Posterior cingulate gyrus (tissue), 11 donors: Measurements from ENCODE around the gene CRYGN.

Source experiments
- DNase-seq, 10 donors: peaks; one replicate each; pipeline versions ENCODE4 v3.0.0 to v3.0.0-alpha.2; 2020 to 2021; ENCODE audit warnings: mixed read lengths in 3 of 10
- intact Hi-C: fragments of 100-400 bp; cut with DNase I; formaldehyde crosslinking; loops from one replicate; pipeline ENCODE4 v1.15.1; 2023

CRYGN gene

DNA sequence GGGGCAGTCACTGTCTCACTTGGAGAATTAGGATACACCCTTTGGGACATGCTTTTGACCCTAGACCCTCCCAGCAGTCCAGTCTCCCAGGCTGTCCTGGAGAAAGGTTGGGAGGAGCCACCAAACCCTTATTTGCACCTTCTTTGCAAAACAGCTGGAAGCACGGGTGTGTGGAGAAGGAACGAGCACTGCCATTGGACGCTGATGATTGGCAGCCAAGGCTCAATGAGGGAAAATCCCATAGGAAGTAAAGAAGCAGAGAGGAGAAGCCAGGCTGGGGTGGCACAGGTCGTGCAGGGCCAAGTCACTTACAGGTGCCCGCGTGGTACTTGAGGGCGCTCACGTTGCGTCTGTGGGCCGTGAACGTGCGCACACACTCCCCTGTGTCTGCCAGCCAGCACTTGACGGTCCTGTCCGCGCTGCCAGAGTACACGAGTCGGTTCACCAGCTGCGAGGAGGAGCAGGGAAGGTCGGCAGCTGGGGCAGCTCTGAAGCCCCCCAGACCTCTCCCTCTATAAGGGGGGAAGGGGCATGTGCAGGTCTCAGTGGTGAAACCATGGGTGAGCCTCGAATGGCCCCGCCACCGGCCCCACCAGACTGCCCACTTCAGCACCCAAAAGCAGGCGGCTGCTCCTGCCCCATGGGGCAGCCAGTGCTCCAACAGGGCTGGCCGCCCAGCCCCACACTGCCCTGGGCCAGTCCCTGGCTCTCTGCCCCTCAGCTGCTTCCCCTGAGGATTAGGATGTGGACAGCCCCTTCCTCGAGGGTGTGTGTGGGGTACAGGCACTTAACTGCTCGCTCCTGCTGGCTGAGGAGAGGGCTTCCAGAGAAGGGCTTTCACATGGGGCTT, 54.9 kb downstream of the CRYGN start:
- DNase-seq = peak in 3 of 10 donors; percentile 50 to 71 (median 61)
- intact Hi-C loops = no loop called here

DNA sequence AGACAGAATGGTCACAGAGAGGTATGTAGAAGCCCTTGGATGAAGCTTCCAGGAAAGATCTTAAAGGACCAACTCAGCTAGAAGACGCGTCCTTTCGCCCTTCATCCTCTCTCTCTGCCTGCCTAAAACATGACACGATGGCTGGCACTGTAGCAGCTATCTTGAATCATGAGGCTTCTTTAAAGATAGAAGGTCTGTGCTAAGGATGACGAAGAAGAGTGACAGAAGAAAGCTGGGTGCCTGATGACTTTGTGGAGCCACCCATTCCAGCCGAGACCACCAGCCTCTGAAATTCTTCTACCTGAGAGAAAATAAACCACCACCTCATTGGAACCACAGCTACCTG, 55.6 kb downstream of the CRYGN start:
- intact Hi-C loops = no loop called here
- no peak for DNase-seq

- DNase-seq = peak in 3 of 10 donors; percentile 55 to 79 (median 62)
- intact Hi-C loops = no loop called here
Measured at GRCh38 chr7:151383638-151384351, 56.1 kb downstream of the CRYGN start.

DNA sequence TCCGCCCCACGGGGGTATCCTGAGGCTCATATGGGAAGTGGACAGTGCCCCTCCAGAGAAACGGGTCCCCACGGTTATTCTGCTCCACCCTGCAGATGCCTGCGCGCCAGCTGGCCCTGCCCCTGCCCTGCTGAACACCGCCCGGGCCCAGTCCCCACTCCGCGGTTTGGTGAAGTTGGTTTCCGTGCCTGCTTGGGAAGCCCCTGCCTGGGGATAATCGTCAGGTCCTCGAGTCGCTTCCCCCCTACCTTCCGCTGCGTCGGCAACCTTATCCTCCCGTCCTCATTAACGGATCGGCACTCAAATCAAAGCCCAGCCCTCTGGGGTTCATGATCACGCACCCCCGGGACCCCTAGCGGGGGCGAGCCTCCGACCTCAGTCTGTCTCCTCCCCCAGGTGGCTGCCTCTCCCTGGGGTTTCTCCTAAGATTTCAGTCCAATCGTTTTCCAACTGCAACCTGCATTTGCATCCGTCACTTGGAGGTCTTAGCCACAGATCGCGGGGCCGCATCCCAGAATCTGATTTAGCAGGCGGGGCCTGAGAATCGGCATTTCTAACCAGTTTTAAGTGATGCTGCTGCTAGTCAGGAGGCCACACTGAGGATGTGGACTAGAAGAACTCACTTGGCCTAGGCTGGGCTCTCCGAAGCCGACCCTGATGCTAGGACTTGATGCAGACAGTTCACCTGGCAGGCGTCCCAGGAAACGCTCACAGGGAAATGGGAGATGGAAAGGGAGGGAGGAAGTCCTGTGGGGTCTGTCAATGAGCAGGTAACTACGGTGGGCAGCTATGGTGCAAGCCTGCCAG, 57.7 kb downstream of the CRYGN start:
- peak in 3 of 10 donors; percentile 53 to 71 (median 66) for DNase-seq
- intact Hi-C loops = no loop called here

DNA sequence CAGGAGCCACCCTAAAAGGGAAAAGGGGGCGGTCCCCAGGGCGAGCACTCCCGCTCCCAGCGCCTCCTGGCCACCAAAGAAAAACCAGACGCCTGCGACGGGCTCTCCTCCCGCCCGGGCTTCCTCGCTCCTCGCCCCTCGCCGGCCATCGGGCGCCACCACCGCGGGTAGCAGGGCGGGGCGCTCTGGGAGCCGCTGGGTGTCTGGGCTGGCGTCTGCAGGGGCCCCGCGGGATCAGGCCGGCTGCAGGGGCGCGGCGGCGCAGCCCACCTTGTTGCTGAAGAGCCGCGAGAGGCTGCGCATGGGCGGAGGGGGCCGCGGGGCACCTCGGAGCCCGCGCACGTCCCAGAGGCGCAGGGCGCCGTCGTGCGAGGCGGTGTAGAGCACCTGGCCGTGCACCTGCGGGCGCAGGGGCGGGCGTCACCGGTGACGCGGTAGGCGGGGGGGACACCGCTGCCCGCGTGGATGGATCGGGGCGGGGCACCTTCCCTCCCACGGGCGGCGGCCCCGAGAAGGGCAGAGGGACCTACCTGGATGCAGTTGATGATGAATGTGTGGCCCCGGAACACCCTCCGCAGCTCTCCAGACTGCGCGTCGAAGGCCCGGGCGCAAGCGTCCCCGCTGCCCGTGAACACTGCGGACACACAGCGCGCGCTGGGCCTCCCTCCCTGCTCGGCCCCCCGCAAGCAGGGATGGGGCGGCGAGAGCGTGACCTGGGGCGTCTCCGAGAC, 58.4 kb downstream of the CRYGN start:
- intact Hi-C loops = no loop called here
- DNase-seq = peak in 2 of 10 donors; percentile 82 to 86

- DNase-seq = no peak
- intact Hi-C loops = no loop called here
Measured at GRCh38 chr7:151381098-151381347, 58.9 kb downstream of the CRYGN start.

DNA sequence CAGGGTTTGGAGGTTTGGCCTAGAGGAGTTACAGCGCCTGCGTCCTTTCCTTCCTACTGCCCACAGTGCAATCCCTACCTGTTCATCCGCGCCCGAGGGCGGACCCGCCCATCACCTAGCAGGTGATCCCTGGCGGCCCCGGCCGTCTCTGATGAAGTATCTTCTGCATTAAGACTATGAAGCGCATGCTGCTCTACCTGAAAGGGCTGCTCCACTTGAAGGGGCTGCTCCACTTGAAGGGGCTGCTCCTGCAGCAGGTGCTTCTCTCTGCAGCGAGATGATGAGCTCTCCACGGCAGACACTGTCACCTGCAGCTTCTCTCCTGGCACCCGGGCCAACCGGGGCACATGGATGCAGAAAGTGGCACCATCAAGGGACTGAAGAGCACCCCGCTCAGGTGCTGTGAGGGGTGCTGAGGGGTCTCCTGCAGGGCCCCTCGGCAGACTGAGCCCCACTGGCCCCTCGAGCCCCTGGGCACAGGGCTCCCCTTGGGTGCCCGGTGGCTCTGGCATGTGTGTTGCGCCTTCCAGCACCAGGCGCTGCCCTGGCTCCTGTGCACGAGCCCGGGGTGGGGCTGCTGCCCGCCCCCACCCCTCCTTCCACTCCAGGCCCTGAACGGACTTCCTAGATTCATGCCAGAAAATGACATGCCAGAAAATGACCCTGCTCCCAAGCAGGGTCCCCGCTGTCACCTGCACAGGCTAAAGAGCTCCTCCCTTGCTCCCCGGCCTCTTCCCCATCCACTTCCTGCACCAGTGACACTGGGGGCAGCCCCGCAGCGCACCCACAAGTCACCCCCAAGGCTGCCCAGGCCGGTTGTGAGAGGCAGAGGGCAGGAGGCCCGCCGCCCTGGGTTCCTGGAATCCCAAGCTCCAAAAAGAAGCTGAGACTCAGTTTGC, 59.5 kb downstream of the CRYGN start:
- intact Hi-C loops = no loop called here
- DNase-seq = peak in 2 of 10 donors; percentile 62 to 68

- peak in 2 of 10 donors; percentile 31 to 72 for DNase-seq
- intact Hi-C loops = no loop called here
Measured at GRCh38 chr7:151379534-151380198, 60.3 kb downstream of the CRYGN start.

GRCh38 chr7:151379193-151379520, 60.8 kb downstream of the CRYGN start:
- intact Hi-C loops = no loop called here
- peak in 1 of 10 donors; percentile 18 for DNase-seq
